GM12891 (cell line): ENCODE results near the gene SAMD5.

Source experiments
- PAX5 ChIP-seq: IDR thresholded peaks from 2 replicates; pipeline ENCODE4 v1.6.1; 2011; ENCODE audit warnings: low read length, moderate library complexity, mild to moderate bottlenecking; ENCODE audit not compliant: insufficient read depth, severe bottlenecking
- POLR2A ChIP-seq: IDR thresholded peaks from 2 replicates; pipeline ENCODE4 v1.6.1; 2011; ENCODE audit warnings: low read depth, low read length, control low read depth
- POLR2AphosphoS5 ChIP-seq: IDR thresholded peaks from 2 replicates; pipeline ENCODE4 v1.6.1; 2011; ENCODE audit warnings: low read depth, low read length, control low read depth
- SPI1 ChIP-seq: IDR thresholded peaks from 2 replicates; pipeline ENCODE4 v1.6.1; 2011; ENCODE audit warnings: low read depth, low read length, control low read depth
- TAF1 ChIP-seq: IDR thresholded peaks from 2 replicates; pipeline ENCODE4 v1.6.1; 2011; ENCODE audit warnings: low read depth, low read length, control low read depth

DNA sequence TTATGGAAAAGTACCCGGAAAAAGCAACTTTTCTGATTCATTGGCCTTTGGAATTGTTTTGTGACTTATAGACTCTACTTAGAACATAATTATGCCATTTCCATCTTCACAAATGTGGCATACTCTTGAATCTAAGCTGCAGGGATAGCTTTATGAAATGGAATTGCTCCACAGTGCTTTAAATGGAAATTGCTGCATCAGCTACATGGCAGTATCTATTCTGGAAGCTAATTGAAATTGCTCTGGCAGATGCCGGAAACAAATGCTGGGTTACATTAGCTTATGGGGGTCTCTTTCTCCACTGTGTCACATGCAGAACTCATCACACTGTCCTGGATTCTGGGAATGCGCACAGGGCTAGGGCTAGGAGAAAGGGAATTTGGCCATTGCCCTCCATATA lies 108.9 kb downstream of the SAMD5 start:
- TF ChIP-seq POLR2AphosphoS5 (no peak), POLR2A (no peak), TAF1 (no peak), SPI1 (no peak), PAX5 (no peak)
